ENCODE measurements around the gene PRDM16.

The PRDM16 gene

DNA sequence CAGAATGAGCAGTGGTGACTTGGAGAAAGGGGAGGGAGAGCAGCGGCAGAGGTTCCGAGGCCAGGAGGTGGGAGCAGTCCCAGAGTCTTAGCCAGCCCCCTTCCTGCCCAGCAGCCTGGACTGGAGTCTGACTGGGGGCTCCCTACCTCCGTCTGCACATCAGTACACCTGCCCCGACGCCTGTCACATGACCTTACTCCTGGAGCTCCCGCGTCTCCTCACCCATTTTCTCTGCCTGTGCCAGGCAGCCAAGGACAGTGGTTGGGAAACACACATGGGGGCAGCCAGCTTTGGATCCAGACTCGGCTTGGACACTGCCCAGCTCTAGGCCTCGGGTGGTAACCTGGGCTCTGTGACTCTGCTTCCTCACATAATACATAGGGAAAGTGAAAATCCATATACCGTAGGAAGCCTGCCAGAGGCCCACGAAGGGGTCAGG is 30.9 kb upstream of the PRDM16 start:
- no peak for ATAC-seq

DNA sequence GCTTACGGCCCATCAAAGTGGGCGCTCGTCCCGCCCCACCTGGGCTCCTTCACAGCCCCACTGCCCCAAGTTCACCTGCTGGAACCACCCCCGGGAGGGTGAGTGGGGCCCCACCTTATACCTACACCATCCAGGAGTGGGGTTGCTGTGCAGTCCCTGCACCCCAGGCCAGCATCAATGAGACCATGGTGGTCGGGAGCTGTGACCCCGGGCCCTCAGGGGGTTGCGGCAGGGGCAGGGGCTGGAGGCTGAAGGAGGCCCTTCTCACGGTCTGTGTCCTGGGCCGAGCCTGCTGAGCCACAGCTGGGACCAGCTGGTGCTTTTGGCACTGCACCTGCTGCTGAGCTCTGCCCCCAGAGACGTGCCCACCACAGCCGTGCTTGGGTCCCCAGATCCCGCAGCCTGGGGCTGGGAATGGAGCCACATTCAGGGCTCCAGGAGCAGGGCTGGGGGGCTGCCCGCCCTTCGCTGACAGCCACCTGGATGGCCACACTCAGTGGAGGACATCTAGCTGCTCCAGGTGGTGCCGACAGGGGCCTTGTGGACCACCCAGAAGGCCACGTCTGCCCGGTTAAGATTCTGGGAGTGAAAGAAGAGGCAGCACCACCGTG is 30.3 kb upstream of the PRDM16 start:
- TF ChIP-seq ZFP30 (CRISPR knock-in tag; IDR thresholded peaks at IDR 0.05) = no peak
- TF ChIP-seq PPARA (CRISPR knock-in tag; IDR thresholded peaks at IDR 0.05; ENCODE audit: borderline replicate concordance) = no peak
- TF ChIP-seq CSDC2 (CRISPR knock-in tag; IDR thresholded peaks at IDR 0.05) = no peak
- no peak for TF ChIP-seq GLIS3 (CRISPR knock-in tag; IDR thresholded peaks at IDR 0.05)
- TF ChIP-seq, protein P1, sequence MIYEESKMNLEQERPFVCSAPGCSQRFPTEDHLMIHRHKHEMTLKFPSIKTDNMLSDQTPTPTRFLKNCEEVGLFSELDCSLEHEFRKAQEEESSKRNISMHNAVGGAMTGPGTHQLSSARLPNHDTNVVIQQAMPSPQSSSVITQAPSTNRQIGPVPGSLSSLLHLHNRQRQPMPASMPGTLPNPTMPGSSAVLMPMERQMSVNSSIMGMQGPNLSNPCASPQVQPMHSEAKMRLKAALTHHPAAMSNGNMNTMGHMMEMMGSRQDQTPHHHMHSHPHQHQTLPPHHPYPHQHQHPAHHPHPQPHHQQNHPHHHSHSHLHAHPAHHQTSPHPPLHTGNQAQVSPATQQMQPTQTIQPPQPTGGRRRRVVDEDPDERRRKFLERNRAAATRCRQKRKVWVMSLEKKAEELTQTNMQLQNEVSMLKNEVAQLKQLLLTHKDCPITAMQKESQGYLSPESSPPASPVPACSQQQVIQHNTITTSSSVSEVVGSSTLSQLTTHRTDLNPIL (CRISPR knock-in tag; IDR thresholded peaks at IDR 0.05; ENCODE audit: low read depth) = no peak
- no peak for TF ChIP-seq TCF4 (CRISPR knock-in tag; IDR thresholded peaks at IDR 0.05; ENCODE audit: borderline replicate concordance)
- TF ChIP-seq SNAI2 (CRISPR knock-in tag; IDR thresholded peaks at IDR 0.05) = no peak
- TF ChIP-seq OSR1 (CRISPR knock-in tag; IDR thresholded peaks at IDR 0.05) = no peak
- TF ChIP-seq, protein P2, sequence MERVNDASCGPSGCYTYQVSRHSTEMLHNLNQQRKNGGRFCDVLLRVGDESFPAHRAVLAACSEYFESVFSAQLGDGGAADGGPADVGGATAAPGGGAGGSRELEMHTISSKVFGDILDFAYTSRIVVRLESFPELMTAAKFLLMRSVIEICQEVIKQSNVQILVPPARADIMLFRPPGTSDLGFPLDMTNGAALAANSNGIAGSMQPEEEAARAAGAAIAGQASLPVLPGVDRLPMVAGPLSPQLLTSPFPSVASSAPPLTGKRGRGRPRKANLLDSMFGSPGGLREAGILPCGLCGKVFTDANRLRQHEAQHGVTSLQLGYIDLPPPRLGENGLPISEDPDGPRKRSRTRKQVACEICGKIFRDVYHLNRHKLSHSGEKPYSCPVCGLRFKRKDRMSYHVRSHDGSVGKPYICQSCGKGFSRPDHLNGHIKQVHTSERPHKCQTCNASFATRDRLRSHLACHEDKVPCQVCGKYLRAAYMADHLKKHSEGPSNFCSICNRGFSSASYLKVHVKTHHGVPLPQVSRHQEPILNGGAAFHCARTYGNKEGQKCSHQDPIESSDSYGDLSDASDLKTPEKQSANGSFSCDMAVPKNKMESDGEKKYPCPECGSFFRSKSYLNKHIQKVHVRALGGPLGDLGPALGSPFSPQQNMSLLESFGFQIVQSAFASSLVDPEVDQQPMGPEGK (CRISPR knock-in tag; IDR thresholded peaks at IDR 0.05; ENCODE audit: borderline replicate concordance) = no peak
- no peak for TF ChIP-seq ARNTL (CRISPR knock-in tag; IDR thresholded peaks at IDR 0.05; ENCODE audit: borderline replicate concordance, low read depth)
- no peak for TF ChIP-seq ZC3H10 (CRISPR knock-in tag; IDR thresholded peaks at IDR 0.05)
- no peak for TF ChIP-seq BACH2 (CRISPR knock-in tag; IDR thresholded peaks at IDR 0.05; ENCODE audit: borderline replicate concordance)
- ATAC-seq = no peak

More for the DNA sequence above, 30.9 kb upstream of the PRDM16 start:
- TF ChIP-seq, protein P1 (CRISPR knock-in tag; IDR thresholded peaks at IDR 0.05; ENCODE audit: low read depth) = no peak
- TF ChIP-seq ESRRG (CRISPR knock-in tag; IDR thresholded peaks at IDR 0.05) (no peak), GLIS3 (CRISPR knock-in tag; IDR thresholded peaks at IDR 0.05) (no peak), CSDC2 (CRISPR knock-in tag; IDR thresholded peaks at IDR 0.05) (no peak), RARB (CRISPR knock-in tag; IDR thresholded peaks at IDR 0.05) (no peak)

DNA sequence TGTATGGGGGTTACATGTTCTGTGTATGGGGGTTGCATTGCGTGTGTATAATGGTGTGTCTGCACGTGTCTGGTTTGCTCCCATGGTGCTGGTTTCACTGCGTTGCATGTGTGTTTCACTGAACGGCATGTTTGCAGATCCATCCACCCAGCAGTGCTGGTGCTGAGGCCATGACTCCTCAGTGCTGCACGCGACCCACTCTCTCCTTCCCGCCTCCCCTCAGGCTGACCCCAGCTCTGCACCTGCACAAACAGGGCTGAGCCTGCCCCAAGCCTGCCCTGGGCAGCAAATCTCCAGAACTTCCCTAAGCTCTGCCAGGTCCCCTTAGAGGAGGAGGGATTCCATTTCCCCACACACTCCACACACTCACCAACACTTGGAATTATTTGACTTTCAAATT is 29.0 kb upstream of the PRDM16 start:
- TF ChIP-seq, protein P3, sequence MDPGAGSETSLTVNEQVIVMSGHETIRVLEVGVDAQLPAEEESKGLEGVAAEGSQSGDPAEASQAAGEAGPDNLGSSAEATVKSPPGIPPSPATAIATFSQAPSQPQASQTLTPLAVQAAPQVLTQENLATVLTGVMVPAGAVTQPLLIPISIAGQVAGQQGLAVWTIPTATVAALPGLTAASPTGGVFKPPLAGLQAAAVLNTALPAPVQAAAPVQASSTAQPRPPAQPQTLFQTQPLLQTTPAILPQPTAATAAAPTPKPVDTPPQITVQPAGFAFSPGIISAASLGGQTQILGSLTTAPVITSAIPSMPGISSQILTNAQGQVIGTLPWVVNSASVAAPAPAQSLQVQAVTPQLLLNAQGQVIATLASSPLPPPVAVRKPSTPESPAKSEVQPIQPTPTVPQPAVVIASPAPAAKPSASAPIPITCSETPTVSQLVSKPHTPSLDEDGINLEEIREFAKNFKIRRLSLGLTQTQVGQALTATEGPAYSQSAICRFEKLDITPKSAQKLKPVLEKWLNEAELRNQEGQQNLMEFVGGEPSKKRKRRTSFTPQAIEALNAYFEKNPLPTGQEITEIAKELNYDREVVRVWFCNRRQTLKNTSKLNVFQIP (CRISPR knock-in tag; IDR thresholded peaks at IDR 0.05; ENCODE audit: borderline replicate concordance, low read depth) = no peak
- TF ChIP-seq CSDC2 (CRISPR knock-in tag; IDR thresholded peaks at IDR 0.05) (no peak), ZNF565 (CRISPR knock-in tag; conservative IDR thresholded peaks at IDR 0.05; ENCODE audit: low read depth) (no peak), RARB (CRISPR knock-in tag; IDR thresholded peaks at IDR 0.05) (no peak), TOX (CRISPR knock-in tag; IDR thresholded peaks at IDR 0.05; ENCODE audit: borderline replicate concordance) (no peak), PPARA (CRISPR knock-in tag; IDR thresholded peaks at IDR 0.05; ENCODE audit: borderline replicate concordance) (no peak)
- TF ChIP-seq, protein P2 (CRISPR knock-in tag; IDR thresholded peaks at IDR 0.05; ENCODE audit: borderline replicate concordance) = no peak
- ATAC-seq = no peak

DNA sequence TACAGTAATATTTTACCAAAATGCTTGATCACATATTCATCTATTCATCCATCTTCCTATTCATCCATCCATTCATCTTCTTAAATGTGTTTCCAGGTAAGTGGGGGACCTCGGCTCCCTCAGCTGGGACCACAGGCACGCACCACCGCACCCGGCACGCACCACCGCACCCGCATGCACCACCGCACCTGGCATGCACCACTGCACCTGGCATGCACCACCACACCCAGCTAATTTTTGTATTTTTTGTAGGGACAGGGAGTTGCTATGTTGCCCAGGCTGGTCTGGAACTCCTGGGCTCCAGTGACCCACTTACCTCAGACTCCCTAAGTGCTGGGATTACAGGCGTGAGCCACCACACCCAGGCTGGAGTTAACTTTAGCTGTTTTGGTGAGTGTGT is 26.5 kb upstream of the PRDM16 start:
- TF ChIP-seq, protein P4, sequence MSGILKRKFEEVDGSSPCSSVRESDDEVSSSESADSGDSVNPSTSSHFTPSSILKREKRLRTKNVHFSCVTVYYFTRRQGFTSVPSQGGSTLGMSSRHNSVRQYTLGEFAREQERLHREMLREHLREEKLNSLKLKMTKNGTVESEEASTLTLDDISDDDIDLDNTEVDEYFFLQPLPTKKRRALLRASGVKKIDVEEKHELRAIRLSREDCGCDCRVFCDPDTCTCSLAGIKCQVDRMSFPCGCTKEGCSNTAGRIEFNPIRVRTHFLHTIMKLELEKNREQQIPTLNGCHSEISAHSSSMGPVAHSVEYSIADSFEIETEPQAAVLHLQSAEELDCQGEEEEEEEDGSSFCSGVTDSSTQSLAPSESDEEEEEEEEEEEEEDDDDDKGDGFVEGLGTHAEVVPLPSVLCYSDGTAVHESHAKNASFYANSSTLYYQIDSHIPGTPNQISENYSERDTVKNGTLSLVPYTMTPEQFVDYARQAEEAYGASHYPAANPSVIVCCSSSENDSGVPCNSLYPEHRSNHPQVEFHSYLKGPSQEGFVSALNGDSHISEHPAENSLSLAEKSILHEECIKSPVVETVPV (CRISPR knock-in tag; IDR thresholded peaks at IDR 0.05) = no peak
- TF ChIP-seq ZNF8 (CRISPR knock-in tag; IDR thresholded peaks at IDR 0.05) (no peak), TCF4 (CRISPR knock-in tag; IDR thresholded peaks at IDR 0.05; ENCODE audit: borderline replicate concordance) (no peak), OSR1 (CRISPR knock-in tag; IDR thresholded peaks at IDR 0.05) (no peak), ZFP3 (CRISPR knock-in tag; IDR thresholded peaks at IDR 0.05) (no peak), TOX (CRISPR knock-in tag; IDR thresholded peaks at IDR 0.05; ENCODE audit: borderline replicate concordance) (no peak), BACH2 (CRISPR knock-in tag; IDR thresholded peaks at IDR 0.05; ENCODE audit: borderline replicate concordance) (no peak), GLIS3 (CRISPR knock-in tag; IDR thresholded peaks at IDR 0.05) (no peak)
- TF ChIP-seq, protein P1 (CRISPR knock-in tag; IDR thresholded peaks at IDR 0.05; ENCODE audit: low read depth) = no peak
- TF ChIP-seq, protein P2 (CRISPR knock-in tag; IDR thresholded peaks at IDR 0.05; ENCODE audit: borderline replicate concordance) = no peak
- no peak for ATAC-seq
